Tibial nerve (tissue), 3 donors: ENCODE data around the gene CERS6.

Source experiments
- CTCF ChIP-seq, 5 experiments: fragments of 200-600 bp in 3 of 5; fragments of 450-650 bp in 2 of 5; sonication (generic) in 3 of 5; IDR thresholded peaks; one replicate each; pipeline ENCODE4 v1.5.1; 2016 to 2019; ENCODE audit warnings: antibody characterized with exemption in 5 of 5, mild to moderate bottlenecking in 3 of 5, moderate library complexity in 2 of 5
- POLR2A ChIP-seq, 2 donors: fragments of 450-650 bp; IDR thresholded peaks; one replicate each; pipeline ENCODE4 v1.6.1; 2017; ENCODE audit warnings: antibody characterized with exemption in 2 of 2, mild to moderate bottlenecking in 2 of 2, moderate library complexity in 2 of 2

GRCh38 chr2:168434146-168434545 lies 21.9 kb upstream of the CERS6 start:
- TF ChIP-seq CTCF (IDR thresholded peaks at IDR 0.05) (no peak), POLR2A (IDR thresholded peaks at IDR 0.05) (no peak)
